HepG2 (cell line): ENCODE results near the gene CASKIN1. TPM values are rescaled to one million over a fixed set of nuclear protein-coding genes. Genes with fewer than 3 reads are reported as not detected.

Experiments used
- ATRX ChIP-seq: sonication (generic); formaldehyde crosslinking; IDR thresholded peaks from 2 replicates; pipeline ENCODE4 v1.4.0; 2020; ENCODE audit warnings: missing genetic modification reagents, borderline replicate concordance
- FOXJ3 ChIP-seq: sonication (generic); formaldehyde crosslinking; IDR thresholded peaks from 2 replicates; pipeline ENCODE4 v1.4.0; 2020; ENCODE audit warnings: missing genetic modification reagents, mild to moderate bottlenecking, borderline replicate concordance
- HOXA7 ChIP-seq: sonication (generic); formaldehyde crosslinking; IDR thresholded peaks from 2 replicates; pipeline ENCODE4 v1.8.1; 2022; ENCODE audit warnings: mild to moderate bottlenecking, missing genetic modification reagents, moderate library complexity
- NCOA2 ChIP-seq: sonication (generic); formaldehyde crosslinking; IDR thresholded peaks from 2 replicates; pipeline ENCODE4 v1.8.0; 2022; ENCODE audit warnings: inconsistent platforms
- PRPF4 ChIP-seq: fragments of 200-400 bp; formaldehyde crosslinking; IDR thresholded peaks from 2 replicates; pipeline ENCODE4 v1.6.1; 2016; ENCODE audit warnings: low read length, low read depth; ENCODE audit not compliant: poor library complexity, severe bottlenecking
- RBFOX2 ChIP-seq: fragments of 200-400 bp; formaldehyde crosslinking; IDR thresholded peaks from 2 replicates; pipeline ENCODE4 v1.6.1; 2017; ENCODE audit warnings: low read depth, mild to moderate bottlenecking, low read length
- ZBTB38 ChIP-seq: sonication (generic); formaldehyde crosslinking; IDR thresholded peaks from 2 replicates; pipeline ENCODE4 v1.5.1; 2020; ENCODE audit warnings: mild to moderate bottlenecking, missing genetic modification reagents
- ZMYM3 ChIP-seq: sonication (generic); formaldehyde crosslinking; IDR thresholded peaks from 2 replicates; pipeline ENCODE4 v1.5.1; 2020; ENCODE audit warnings: mild to moderate bottlenecking, missing genetic modification reagents
- ZNF30 ChIP-seq: sonication (generic); formaldehyde crosslinking; IDR thresholded peaks from 2 replicates; pipeline ENCODE4 v1.5.0; 2020; ENCODE audit warnings: mild to moderate bottlenecking, missing genetic modification reagents
- ZNF446 ChIP-seq: sonication (generic); formaldehyde crosslinking; IDR thresholded peaks from 2 replicates; pipeline ENCODE4 v1.5.0; 2020; ENCODE audit warnings: mild to moderate bottlenecking, missing genetic modification reagents
- ZNF460 ChIP-seq: sonication (generic); formaldehyde crosslinking; IDR thresholded peaks from 2 replicates; pipeline ENCODE4 v1.5.1; 2020; ENCODE audit warnings: missing genetic modification reagents, mild to moderate bottlenecking, borderline replicate concordance
- ZNF674 ChIP-seq: sonication (generic); formaldehyde crosslinking; IDR thresholded peaks from 2 replicates; pipeline ENCODE4 v1.5.0; 2020; ENCODE audit warnings: low read depth, mild to moderate bottlenecking, missing genetic modification reagents
- ZSCAN21 ChIP-seq: sonication (generic); formaldehyde crosslinking; IDR thresholded peaks from 2 replicates; pipeline ENCODE4 v1.8.0; 2022; ENCODE audit warnings: mild to moderate bottlenecking, missing genetic modification reagents, moderate library complexity, borderline replicate concordance
- polyA plus RNA-seq, 8 experiments: library from polyadenylated mRNA; depleted of rRNA in 3 of 8; stranded (reverse) in 7 of 8; unstranded in 1 of 8; fragments of >200 nt; fragmentation: Illumina TruSeq in 4 of 8; extraction: Trizol in 4 of 8; gene quantifications; 2 replicates each; pipeline versions ENCODE4 v1.2.1 to v1.2.3, GENCODE V29; 2011 to 2016; ENCODE audit warnings: low read depth in 4 of 8, missing spikeins in 1 of 8, mixed read lengths in 1 of 8; ENCODE audit not compliant: insufficient read depth in 1 of 8
- total RNA-seq, 5 experiments: library from RNA; depleted of rRNA; stranded (reverse); fragments of >200 nt; fragmentation: Illumina TruSeq; extraction: Trizol; gene quantifications; 2 replicates each; pipeline ENCODE4 v1.2.3, GENCODE V29; 2016; ENCODE audit warnings: low read depth in 1 of 5
- TF ChIP-seq, protein P1 (sequence below): sonication (generic); formaldehyde crosslinking; IDR thresholded peaks from one replicate; pipeline ENCODE4 v1.5.1; 2020; ENCODE audit warnings: mild to moderate bottlenecking, missing genetic modification reagents; ENCODE audit errors: not compliant biosample characterization
- TF ChIP-seq, protein P2 (sequence below): sonication (generic); formaldehyde crosslinking; IDR thresholded peaks from 2 replicates; pipeline ENCODE4 v1.4.0; 2020; ENCODE audit warnings: mild to moderate bottlenecking, missing genetic modification reagents
- TF ChIP-seq, protein P3 (sequence below): sonication (generic); formaldehyde crosslinking; IDR thresholded peaks from 2 replicates; pipeline ENCODE4 v1.4.0; 2020; ENCODE audit warnings: low read depth, mild to moderate bottlenecking, missing genetic modification reagents
- TF ChIP-seq, protein P4 (sequence below): sonication (generic); formaldehyde crosslinking; IDR thresholded peaks from 2 replicates; pipeline ENCODE4 v1.4.0; 2020; ENCODE audit warnings: missing genetic modification reagents

CASKIN1 gene
- total and polyA plus RNA-seq, 2 of the 13 experiments (the other 11 are each of a cell fraction or from before 2014, with no cell fraction given) = 1.2 to 2.2 TPM

DNA sequence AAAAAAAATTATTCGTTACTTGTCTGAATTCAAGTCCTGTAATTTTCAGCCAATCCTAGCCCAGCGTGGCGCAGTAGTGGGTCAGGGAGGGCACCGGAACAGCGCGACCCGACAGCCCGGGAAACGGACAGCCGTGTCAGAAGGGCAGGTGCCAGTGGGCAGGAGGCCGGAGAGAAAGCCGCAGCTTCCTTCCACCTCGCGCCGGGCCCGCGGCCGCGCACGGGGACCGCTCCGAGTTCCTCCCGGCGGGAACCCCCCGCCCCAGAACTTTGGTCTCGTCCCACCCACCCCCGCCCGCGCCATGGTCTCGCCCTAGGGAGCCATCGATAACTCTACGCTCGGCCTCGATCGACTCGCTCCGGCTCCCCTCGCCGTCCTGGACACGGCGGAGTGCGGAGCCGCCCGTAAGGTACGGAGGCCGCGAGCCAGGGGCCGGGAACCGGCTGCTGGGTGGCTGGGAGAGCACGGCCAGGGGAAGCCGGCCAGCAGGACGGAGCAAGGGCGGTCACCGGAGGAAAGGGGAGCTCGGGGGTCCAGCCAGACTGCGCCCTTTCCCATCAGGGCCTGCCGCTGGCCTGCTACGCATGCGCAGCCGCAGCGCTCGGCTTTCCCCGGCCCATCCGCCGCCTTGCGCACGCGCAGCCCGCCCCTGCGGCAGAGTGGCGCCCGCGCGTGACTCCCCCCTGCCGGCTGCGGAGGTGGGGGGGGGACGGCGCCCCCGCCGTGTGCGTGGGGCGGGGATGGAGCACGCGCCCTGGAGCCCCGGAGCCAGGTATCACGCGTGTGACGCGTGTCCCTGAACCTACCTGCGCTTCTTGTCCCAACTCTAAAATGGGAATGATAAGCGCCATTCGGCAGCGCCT, 8.9 kb upstream of the CASKIN1 start, which contains the start of gene MLST8 (continued):
- TF ChIP-seq, protein P1, sequence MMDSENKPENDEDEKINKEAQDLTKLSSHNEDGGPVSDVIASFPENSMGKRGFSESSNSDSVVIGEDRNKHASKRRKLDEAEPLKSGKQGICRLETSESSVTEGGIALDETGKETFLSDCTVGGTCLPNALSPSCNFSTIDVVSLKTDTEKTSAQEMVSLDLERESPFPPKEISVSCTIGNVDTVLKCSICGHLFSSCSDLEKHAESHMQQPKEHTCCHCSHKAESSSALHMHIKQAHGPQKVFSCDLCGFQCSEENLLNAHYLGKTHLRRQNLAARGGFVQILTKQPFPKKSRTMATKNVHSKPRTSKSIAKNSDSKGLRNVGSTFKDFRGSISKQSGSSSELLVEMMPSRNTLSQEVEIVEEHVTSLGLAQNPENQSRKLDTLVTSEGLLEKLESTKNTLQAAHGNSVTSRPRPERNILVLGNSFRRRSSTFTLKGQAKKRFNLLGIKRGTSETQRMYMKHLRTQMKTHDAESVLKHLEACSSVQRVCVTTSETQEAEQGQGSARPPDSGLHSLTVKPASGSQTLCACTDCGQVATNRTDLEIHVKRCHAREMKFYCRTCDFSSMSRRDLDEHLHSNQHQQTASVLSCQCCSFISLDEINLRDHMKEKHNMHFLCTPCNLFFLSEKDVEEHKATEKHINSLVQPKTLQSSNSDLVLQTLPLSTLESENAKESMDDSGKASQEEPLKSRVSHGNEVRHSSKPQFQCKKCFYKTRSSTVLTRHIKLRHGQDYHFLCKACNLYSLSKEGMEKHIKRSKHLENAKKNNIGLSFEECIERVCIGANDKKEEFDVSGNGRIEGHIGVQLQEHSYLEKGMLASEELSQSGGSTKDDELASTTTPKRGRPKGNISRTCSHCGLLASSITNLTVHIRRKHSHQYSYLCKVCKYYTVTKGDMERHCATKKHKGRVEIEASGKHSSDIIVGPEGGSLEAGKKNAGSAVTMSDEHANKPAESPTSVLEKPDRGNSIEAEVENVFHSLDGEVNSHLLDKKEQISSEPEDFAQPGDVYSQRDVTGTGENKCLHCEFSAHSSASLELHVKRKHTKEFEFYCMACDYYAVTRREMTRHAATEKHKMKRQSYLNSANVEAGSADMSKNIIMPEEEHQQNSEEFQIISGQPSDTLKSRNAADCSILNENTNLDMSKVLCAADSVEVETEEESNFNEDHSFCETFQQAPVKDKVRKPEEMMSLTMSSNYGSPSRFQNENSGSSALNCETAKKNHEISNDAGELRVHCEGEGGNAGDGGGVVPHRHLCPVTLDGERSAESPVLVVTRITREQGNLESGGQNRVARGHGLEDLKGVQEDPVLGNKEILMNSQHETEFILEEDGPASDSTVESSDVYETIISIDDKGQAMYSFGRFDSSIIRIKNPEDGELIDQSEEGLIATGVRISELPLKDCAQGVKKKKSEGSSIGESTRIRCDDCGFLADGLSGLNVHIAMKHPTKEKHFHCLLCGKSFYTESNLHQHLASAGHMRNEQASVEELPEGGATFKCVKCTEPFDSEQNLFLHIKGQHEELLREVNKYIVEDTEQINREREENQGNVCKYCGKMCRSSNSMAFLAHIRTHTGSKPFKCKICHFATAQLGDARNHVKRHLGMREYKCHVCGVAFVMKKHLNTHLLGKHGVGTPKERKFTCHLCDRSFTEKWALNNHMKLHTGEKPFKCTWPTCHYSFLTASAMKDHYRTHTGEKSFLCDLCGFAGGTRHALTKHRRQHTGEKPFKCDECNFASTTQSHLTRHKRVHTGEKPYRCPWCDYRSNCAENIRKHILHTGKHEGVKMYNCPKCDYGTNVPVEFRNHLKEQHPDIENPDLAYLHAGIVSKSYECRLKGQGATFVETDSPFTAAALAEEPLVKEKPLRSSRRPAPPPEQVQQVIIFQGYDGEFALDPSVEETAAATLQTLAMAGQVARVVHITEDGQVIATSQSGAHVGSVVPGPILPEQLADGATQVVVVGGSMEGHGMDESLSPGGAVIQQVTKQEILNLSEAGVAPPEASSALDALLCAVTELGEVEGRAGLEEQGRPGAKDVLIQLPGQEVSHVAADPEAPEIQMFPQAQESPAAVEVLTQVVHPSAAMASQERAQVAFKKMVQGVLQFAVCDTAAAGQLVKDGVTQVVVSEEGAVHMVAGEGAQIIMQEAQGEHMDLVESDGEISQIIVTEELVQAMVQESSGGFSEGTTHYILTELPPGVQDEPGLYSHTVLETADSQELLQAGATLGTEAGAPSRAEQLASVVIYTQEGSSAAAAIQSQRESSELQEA = no peak
- TF ChIP-seq ATRX (CRISPR knock-in tag) (no peak), ZMYM3 (peak; percentile 71; the same call in 1 of the 2 replicates), ZBTB38 (0 out of 2 replicates have a peak, but pooled peaks have one; percentile 27), ZNF446 (peak; percentile 52; the same call in 1 of the 2 replicates), ZNF460 (CRISPR knock-in tag) (no peak), ZSCAN21 (CRISPR knock-in tag) (peak; percentile 27; the same call in 1 of the 2 replicates), NCOA2 (CRISPR knock-in tag) (no peak; the same call in 1 of the 2 replicates), PRPF4 (no peak), RBFOX2 (peak; percentile 97), HOXA7 (no peak), ZNF674 (CRISPR knock-in tag) (no peak), ZNF30 (CRISPR knock-in tag) (peak; percentile 75; the same call in 1 of the 2 replicates), FOXJ3 (peak; percentile 49; the same call in 1 of the 2 replicates)
- TF ChIP-seq, protein P2, sequence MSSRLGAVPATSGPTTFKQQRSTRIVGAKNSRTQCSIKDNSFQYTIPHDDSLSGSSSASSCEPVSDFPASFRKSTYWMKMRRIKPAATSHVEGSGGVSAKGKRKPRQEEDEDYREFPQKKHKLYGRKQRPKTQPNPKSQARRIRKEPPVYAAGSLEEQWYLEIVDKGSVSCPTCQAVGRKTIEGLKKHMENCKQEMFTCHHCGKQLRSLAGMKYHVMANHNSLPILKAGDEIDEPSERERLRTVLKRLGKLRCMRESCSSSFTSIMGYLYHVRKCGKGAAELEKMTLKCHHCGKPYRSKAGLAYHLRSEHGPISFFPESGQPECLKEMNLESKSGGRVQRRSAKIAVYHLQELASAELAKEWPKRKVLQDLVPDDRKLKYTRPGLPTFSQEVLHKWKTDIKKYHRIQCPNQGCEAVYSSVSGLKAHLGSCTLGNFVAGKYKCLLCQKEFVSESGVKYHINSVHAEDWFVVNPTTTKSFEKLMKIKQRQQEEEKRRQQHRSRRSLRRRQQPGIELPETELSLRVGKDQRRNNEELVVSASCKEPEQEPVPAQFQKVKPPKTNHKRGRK (CRISPR knock-in tag) = no peak
- TF ChIP-seq, protein P3, sequence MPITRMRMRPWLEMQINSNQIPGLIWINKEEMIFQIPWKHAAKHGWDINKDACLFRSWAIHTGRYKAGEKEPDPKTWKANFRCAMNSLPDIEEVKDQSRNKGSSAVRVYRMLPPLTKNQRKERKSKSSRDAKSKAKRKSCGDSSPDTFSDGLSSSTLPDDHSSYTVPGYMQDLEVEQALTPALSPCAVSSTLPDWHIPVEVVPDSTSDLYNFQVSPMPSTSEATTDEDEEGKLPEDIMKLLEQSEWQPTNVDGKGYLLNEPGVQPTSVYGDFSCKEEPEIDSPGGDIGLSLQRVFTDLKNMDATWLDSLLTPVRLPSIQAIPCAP = no peak
- TF ChIP-seq, protein P4, sequence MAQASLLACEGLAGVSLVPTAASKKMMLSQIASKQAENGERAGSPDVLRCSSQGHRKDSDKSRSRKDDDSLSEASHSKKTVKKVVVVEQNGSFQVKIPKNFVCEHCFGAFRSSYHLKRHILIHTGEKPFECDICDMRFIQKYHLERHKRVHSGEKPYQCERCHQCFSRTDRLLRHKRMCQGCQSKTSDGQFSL (CRISPR knock-in tag) = peak; percentile 98
